PC-9 (cell line): ENCODE measurements around the gene TMPRSS11A.

Experiments used
- CTCF ChIP-seq: fragments of 200-600 bp; sonication (generic); conservative IDR thresholded peaks from 2 replicates; pipeline ENCODE4 v1.6.1; 2017; ENCODE audit warnings: mixed run types, antibody characterized with exemption, mild to moderate bottlenecking, moderate library complexity
- EZH2 ChIP-seq: fragments of 200-600 bp; sonication (generic); IDR thresholded peaks from 2 replicates; pipeline ENCODE4 v1.8.0; 2017; ENCODE audit warnings: antibody characterized with exemption, low read depth

GRCh38 chr4:67892905-67893304, 70.4 kb downstream of the TMPRSS11A start:
- no peak for TF ChIP-seq CTCF
- TF ChIP-seq EZH2, result no peak
